Measurements from ENCODE around the gene SERP1. TPM values are rescaled to one million over a fixed set of nuclear protein-coding genes. Genes with fewer than 3 reads are reported as not detected.

Gene SERP1
- total RNA-seq, 1 donor from 2014 or later = 87.2 TPM

GRCh38 chr3:150495149-150495548 lies 51.1 kb downstream of the SERP1 start:
- POLR2A ChIA-PET = interaction anchor here (0.5 to 1.7 kb wide), 4 partner anchors 85 to 111 kb away, joined by 3 to 8 read pairs (median 6); partner anchors contain the start of gene TSC22D2
- Mint-ChIP-seq H3K4me3 (no peak overlapping the region), H3K4me1 (no peaks in the 10 kb centered on the region), H3K9me3 (peaks cover 3% of the 10 kb centered on the region), H3K36me3 (ENCODE audit: low read depth) (no peaks in the 10 kb centered on the region), H3K27ac (no peak overlapping the region), H3K27me3 (no peaks in the 10 kb centered on the region)
- TF ChIP-seq CTCF (IDR thresholded peaks at IDR 0.05) = no peak
- intact Hi-C loops (cut with micrococcal nuclease) = loop anchor here (1.0 kb wide), 6 partner anchors 85 to 559 kb away; no protein-coding TSS in a partner anchor
- CTCF ChIA-PET = interaction anchor here (0.6 to 6.5 kb wide), 21 partner anchors 19 to 558 kb away, joined by 3 to 102 read pairs (median 6); partner anchors contain the start of gene TSC22D2
- DNase-seq = no peak
- ATAC-seq (ENCODE audit: low read depth) = no peak

GRCh38 chr3:150494411-150494977 lies 51.8 kb downstream of the SERP1 start:
- no peaks in the 10 kb centered on the region for H3K9me3 Mint-ChIP-seq
- no peak for ATAC-seq (ENCODE audit: low read depth)
- intact Hi-C loops (cut with micrococcal nuclease) = no loop called here
- H3K4me3 Mint-ChIP-seq = no peak overlapping the region
- H3K27me3 Mint-ChIP-seq = no peaks in the 10 kb centered on the region
- TF ChIP-seq CTCF (IDR thresholded peaks at IDR 0.05) = no peak
- H3K4me1 Mint-ChIP-seq = no peaks in the 10 kb centered on the region
- CTCF ChIA-PET = interaction anchor here (1.2 to 6.5 kb wide), 9 partner anchors 86 to 527 kb away, joined by 3 to 102 read pairs (median 7); partner anchors contain the start of gene TSC22D2
- no peak for DNase-seq
- POLR2A ChIA-PET = interaction anchor here (0.5 to 1.7 kb wide), 2 partner anchors 85 to 111 kb away, joined by 3 to 8 read pairs; no protein-coding TSS in a partner anchor
- H3K27ac Mint-ChIP-seq = no peak overlapping the region
- H3K36me3 Mint-ChIP-seq (ENCODE audit: low read depth) = no peaks in the 10 kb centered on the region

Other genes starting within 250 kb of the SERP1 start
- gene TSC22D2, start 138.2 kb downstream of the SERP1 start, total RNA-seq = 35.9 and 38.9 TPM in 2 replicates
- gene EIF2A, start 291 bp upstream of the SERP1 start, total RNA-seq = 105 and 109 TPM in 2 replicates
- 137 and 145 TPM in 2 replicates for gene SELENOT, start 56.8 kb upstream of the SERP1 start, total RNA-seq
- gene ERICH6, start 157.4 kb upstream of the SERP1 start, total RNA-seq = not detected in 2 replicates
- gene SIAH2, start 216.7 kb upstream of the SERP1 start, total RNA-seq = 44.5 and 44.7 TPM in 2 replicates

Data from activated B cell treated with CpG ODN at 0.5 μM for 24 hours (primary cell).